Measurements from ENCODE around the gene ENSA.
"Not testable (repeated sequence)": the region's sequence is repeated elsewhere in the genome, so short reads cannot be mapped to it uniquely, and the experiment has no call there.

The ENSA gene

GRCh38 chr1:150579945-150580642, 49.3 kb downstream of the ENSA start:
- DNase-seq = no peak

GRCh38 chr1:150579110-150579944, 50.1 kb downstream of the ENSA start, which contains the start of gene MCL1:
MCL1 (minus strand) TSS chr1:150579610; CDS start chr1:150579530, 80 bp downstream.
- peak; percentile 43 to 76 (median 62) for DNase-seq

GRCh38 chr1:150578272-150579109, 50.9 kb downstream of the ENSA start:
- peak in 1 of 4 experiments; percentile 26 for DNase-seq

GRCh38 chr1:150577557-150578271, 51.7 kb downstream of the ENSA start:
- no peak for DNase-seq

- no peak for DNase-seq
Observed at GRCh38 chr1:150576794-150577556, 52.4 kb downstream of the ENSA start.

GRCh38 chr1:150576367-150576711, 53.1 kb downstream of the ENSA start:
- no peak for DNase-seq

GRCh38 chr1:150575518-150576366, 53.7 kb downstream of the ENSA start:
- no peak for DNase-seq

- DNase-seq = no peak
Observed at GRCh38 chr1:150575072-150575489, 54.3 kb downstream of the ENSA start.

GRCh38 chr1:150574260-150575071, 54.9 kb downstream of the ENSA start:
- DNase-seq = no peak

GRCh38 chr1:150573648-150574071, 55.8 kb downstream of the ENSA start:
- not testable (repeated sequence) for DNase-seq

GRCh38 chr1:150572918-150573647, 56.3 kb downstream of the ENSA start:
- no peak for DNase-seq
